OCI-LY1 (cell line): ENCODE measurements around the gene CD84.

Experiments
- H2AFZ ChIP-seq: fragments of 200-600 bp; sonication (generic), shearing (Covaris generic); 2 replicates; pipeline ENCODE4 v1.6.0; 2014; ENCODE audit warnings: antibody characterized with exemption, mild to moderate bottlenecking, low read length
- H3F3A ChIP-seq: fragments of 200-600 bp; sonication (generic), shearing (Covaris generic); 2 replicates; pipeline ENCODE4 v1.6.0; 2014; ENCODE audit warnings: mild to moderate bottlenecking, antibody characterized with exemption, low read length, moderate library complexity; ENCODE audit not compliant: insufficient read depth
- H3K27ac ChIP-seq: fragments of 200-600 bp; sonication (generic); 2 replicates; pipeline ENCODE4 v1.5.1; 2014; ENCODE audit warnings: low read length, mixed run types, mild to moderate bottlenecking, low read depth; ENCODE audit not compliant: poor library complexity, severe bottlenecking
- H3K27me3 ChIP-seq: fragments of 200-600 bp; sonication (generic); 2 replicates; pipeline ENCODE4 v1.6.0; 2014; ENCODE audit warnings: antibody characterized with exemption, mild to moderate bottlenecking, low read length, moderate library complexity; ENCODE audit not compliant: insufficient read depth
- H3K36me3 ChIP-seq: fragments of 200-600 bp; sonication (generic); 2 replicates; pipeline ENCODE4 v1.6.1; 2014; ENCODE audit warnings: mild to moderate bottlenecking, antibody characterized with exemption, low read length, moderate library complexity, mixed read lengths; ENCODE audit not compliant: insufficient read depth
- H3K4me1 ChIP-seq: fragments of 200-600 bp; sonication (generic); 2 replicates; pipeline ENCODE4 v1.5.1; 2014; ENCODE audit warnings: mild to moderate bottlenecking, low read length, moderate library complexity; ENCODE audit not compliant: insufficient read depth, severe bottlenecking
- H3K4me2 ChIP-seq: fragments of 200-600 bp; sonication (generic), shearing (Covaris generic); 2 replicates; pipeline ENCODE4 v1.6.1; 2014; ENCODE audit warnings: low read length
- H3K4me3 ChIP-seq: fragments of 200-600 bp; sonication (generic); 2 replicates; pipeline ENCODE4 v1.5.1; 2014; ENCODE audit warnings: low read length, low read depth, mild to moderate bottlenecking, mixed read lengths; ENCODE audit not compliant: poor library complexity, severe bottlenecking
- H3K79me2 ChIP-seq: fragments of 200-600 bp; shearing (Covaris generic); 2 replicates; pipeline ENCODE4 v1.6.1; 2016; ENCODE audit warnings: mixed run types, low read length, mixed read lengths; ENCODE audit not compliant: insufficient read depth
- H3K9ac ChIP-seq: fragments of 200-600 bp; sonication (generic), shearing (Covaris generic); 2 replicates; pipeline ENCODE4 v1.6.1; 2014; ENCODE audit warnings: mild to moderate bottlenecking, low read length, mixed read lengths
- H3K9me2 ChIP-seq: fragments of 200-600 bp; sonication (generic), shearing (Covaris generic); 2 replicates; pipeline ENCODE4 v1.6.1; 2014; ENCODE audit warnings: low read depth, mild to moderate bottlenecking, low read length, mixed read lengths
- H3K9me3 ChIP-seq: fragments of 200-600 bp; shearing (Covaris generic); 2 replicates; pipeline ENCODE4 v1.6.1; 2014; ENCODE audit warnings: low read length, mixed read lengths
- H4K20me1 ChIP-seq: fragments of 200-600 bp; sonication (generic), shearing (Covaris generic); 2 replicates; pipeline ENCODE4 v1.6.0; 2016; ENCODE audit warnings: mild to moderate bottlenecking, low read length; ENCODE audit not compliant: insufficient read depth
- CTCF ChIP-seq: fragments of 200-600 bp; sonication (generic), shearing (Covaris generic); IDR thresholded peaks from 2 replicates; pipeline ENCODE4 v1.5.1; 2017; ENCODE audit warnings: mild to moderate bottlenecking, antibody characterized with exemption, low read length, moderate library complexity, mixed read lengths
- EZH2 ChIP-seq: fragments of 200-600 bp; sonication (generic), shearing (Covaris generic); IDR thresholded peaks from 2 replicates; pipeline ENCODE4 v1.8.0; 2017; ENCODE audit warnings: borderline replicate concordance, mixed run types, mild to moderate bottlenecking, antibody characterized with exemption, low read length, moderate library complexity, mixed read lengths

Gene CD84

GRCh38 chr1:160580221-160580812, 1.0 kb upstream of the CD84 start:
- no peak overlapping the region for H3K4me2 ChIP-seq
- no peaks in the 10 kb centered on the region for H3K9me3 ChIP-seq
- H3K27me3 ChIP-seq = no peaks in the 10 kb centered on the region
- H3K36me3 ChIP-seq = no peaks in the 10 kb centered on the region
- no peak overlapping the region for H3K27ac ChIP-seq
- H3K9me2 ChIP-seq = no peaks in the 10 kb centered on the region
- H3K4me3 ChIP-seq = no peak overlapping the region
- H3K9ac ChIP-seq = no peak overlapping the region
- H3K4me1 ChIP-seq = peaks cover 52% of the 10 kb centered on the region
- peaks cover 10% of the 10 kb centered on the region; the same call in 1 of the 2 replicates for H3K79me2 ChIP-seq
- no peak for TF ChIP-seq EZH2
- TF ChIP-seq CTCF = no peak
- H3F3A ChIP-seq = no peaks in the 10 kb centered on the region
- H4K20me1 ChIP-seq = no peaks in the 10 kb centered on the region
- no peak overlapping the region for H2AFZ ChIP-seq

- H3F3A ChIP-seq = no peaks in the 10 kb centered on the region
- H3K27me3 ChIP-seq = no peaks in the 10 kb centered on the region
- H3K4me3 ChIP-seq = peak overlapping the region; percentile 67
- H3K9me2 ChIP-seq = no peaks in the 10 kb centered on the region
- H3K4me1 ChIP-seq = peaks cover 63% of the 10 kb centered on the region
- H3K36me3 ChIP-seq = no peaks in the 10 kb centered on the region
- H3K79me2 ChIP-seq = peaks cover 10% of the 10 kb centered on the region; the same call in 1 of the 2 replicates
- 0 out of 2 replicates have a peak overlapping the region, but pooled peaks have one; percentile 3 for H2AFZ ChIP-seq
- H3K9me3 ChIP-seq = no peaks in the 10 kb centered on the region
- H3K9ac ChIP-seq = peak overlapping the region; percentile 82
- peak overlapping the region; percentile 87 for H3K4me2 ChIP-seq
- no peaks in the 10 kb centered on the region for H4K20me1 ChIP-seq
- H3K27ac ChIP-seq = peak overlapping the region; percentile 77
- TF ChIP-seq CTCF = no peak
- TF ChIP-seq EZH2 = no peak
Measured at GRCh38 chr1:160578525-160579191, 638 bp downstream of the CD84 start.

- Histone ChIP-seq H4K20me1 (no peaks in the 10 kb centered on the region), H2AFZ (no peak overlapping the region), H3K79me2 (peaks cover 10% of the 10 kb centered on the region; the same call in 1 of the 2 replicates), H3K4me2 (peak overlapping the region; percentile 87), H3K27me3 (no peaks in the 10 kb centered on the region), H3K9me2 (no peaks in the 10 kb centered on the region), H3K27ac (peak overlapping the region; percentile 77), H3K9me3 (no peaks in the 10 kb centered on the region), H3K36me3 (no peaks in the 10 kb centered on the region), H3K9ac (peak overlapping the region; percentile 82), H3K4me3 (peak overlapping the region; percentile 67), H3K4me1 (peaks cover 63% of the 10 kb centered on the region), H3F3A (no peaks in the 10 kb centered on the region)
- no peak for TF ChIP-seq EZH2
- TF ChIP-seq CTCF = 0 out of 2 replicates have a peak, but pooled peaks have one; percentile 5
Measured at GRCh38 chr1:160578175-160578524, 1.1 kb downstream of the CD84 start.
